Upper lobe of left lung (tissue), 4 donors: Measurements from ENCODE around the gene PXN.

ENCODE experiments used
- POLR2AphosphoS5 ChIP-seq, 2 donors: sonication (generic); formaldehyde crosslinking; IDR thresholded peaks; one replicate each; pipeline ENCODE4 v1.5.1; 2017; ENCODE audit warnings: antibody characterized with exemption in 2 of 2
- TF ChIP-seq, protein P1 (sequence below), 6 experiments: fragments of 450-650 bp in 4 of 6; fragments of 200-600 bp in 2 of 6; sonication (generic) in 2 of 6; IDR thresholded peaks; one replicate each; pipeline ENCODE4 v1.5.1; 2016 to 2019; ENCODE audit warnings: antibody characterized with exemption in 6 of 6

DNA sequence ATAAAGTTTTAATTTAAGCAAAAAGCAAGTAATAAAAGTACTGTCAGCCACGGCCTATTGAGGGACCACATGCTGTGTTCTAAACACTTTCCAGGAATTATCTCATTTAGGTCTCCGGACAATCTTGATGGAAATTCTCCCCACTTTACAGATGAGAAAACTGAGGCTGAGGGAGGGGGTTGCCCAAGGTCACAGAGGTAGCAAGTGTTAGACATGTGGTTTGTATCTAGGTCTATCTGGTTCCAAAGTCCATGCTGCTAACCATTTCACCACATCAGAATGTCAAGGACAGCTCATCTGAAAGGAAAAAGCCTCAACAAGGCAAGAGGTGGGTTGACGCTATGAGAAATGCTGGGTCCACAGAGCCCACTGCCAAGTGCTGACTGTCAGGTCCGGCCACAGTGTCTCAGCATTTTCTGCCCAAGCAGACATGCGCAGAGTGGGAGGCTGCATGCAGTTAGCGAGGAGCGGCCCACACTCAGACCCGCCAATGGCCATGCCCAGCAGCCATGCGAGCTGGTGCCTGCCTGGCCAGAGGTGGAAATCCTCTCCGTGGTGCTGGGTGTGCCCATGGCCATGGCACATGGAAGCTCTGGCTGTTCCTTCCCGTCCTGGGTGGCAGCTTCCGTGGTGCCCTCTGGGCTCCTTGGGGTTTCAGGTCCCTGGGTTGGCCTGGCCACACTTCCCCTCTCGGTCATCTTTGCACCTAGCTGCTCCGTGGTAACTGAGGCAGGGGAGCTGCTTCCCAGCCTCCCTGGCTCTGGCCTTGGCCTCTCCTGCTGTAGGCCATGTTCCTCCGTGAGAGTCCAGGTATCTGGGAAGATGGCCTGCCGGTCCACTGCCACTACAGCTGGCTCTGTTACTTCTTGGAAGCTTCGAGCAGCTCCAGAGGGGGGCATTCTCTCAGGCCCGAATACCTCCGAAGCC, 46.6 kb downstream of the PXN start:
- TF ChIP-seq, protein P1, sequence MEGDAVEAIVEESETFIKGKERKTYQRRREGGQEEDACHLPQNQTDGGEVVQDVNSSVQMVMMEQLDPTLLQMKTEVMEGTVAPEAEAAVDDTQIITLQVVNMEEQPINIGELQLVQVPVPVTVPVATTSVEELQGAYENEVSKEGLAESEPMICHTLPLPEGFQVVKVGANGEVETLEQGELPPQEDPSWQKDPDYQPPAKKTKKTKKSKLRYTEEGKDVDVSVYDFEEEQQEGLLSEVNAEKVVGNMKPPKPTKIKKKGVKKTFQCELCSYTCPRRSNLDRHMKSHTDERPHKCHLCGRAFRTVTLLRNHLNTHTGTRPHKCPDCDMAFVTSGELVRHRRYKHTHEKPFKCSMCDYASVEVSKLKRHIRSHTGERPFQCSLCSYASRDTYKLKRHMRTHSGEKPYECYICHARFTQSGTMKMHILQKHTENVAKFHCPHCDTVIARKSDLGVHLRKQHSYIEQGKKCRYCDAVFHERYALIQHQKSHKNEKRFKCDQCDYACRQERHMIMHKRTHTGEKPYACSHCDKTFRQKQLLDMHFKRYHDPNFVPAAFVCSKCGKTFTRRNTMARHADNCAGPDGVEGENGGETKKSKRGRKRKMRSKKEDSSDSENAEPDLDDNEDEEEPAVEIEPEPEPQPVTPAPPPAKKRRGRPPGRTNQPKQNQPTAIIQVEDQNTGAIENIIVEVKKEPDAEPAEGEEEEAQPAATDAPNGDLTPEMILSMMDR (IDR thresholded peaks at IDR 0.05), result no peak
- TF ChIP-seq POLR2AphosphoS5 (IDR thresholded peaks at IDR 0.05), result no peak
